ENCODE results near the gene SLC12A4. TPM values are rescaled to one million over a fixed set of nuclear protein-coding genes. Genes with fewer than 3 reads are reported as not detected.

SLC12A4 gene
- total RNA-seq, 1 experiment from 2014 or later, result 41.9 TPM

DNA sequence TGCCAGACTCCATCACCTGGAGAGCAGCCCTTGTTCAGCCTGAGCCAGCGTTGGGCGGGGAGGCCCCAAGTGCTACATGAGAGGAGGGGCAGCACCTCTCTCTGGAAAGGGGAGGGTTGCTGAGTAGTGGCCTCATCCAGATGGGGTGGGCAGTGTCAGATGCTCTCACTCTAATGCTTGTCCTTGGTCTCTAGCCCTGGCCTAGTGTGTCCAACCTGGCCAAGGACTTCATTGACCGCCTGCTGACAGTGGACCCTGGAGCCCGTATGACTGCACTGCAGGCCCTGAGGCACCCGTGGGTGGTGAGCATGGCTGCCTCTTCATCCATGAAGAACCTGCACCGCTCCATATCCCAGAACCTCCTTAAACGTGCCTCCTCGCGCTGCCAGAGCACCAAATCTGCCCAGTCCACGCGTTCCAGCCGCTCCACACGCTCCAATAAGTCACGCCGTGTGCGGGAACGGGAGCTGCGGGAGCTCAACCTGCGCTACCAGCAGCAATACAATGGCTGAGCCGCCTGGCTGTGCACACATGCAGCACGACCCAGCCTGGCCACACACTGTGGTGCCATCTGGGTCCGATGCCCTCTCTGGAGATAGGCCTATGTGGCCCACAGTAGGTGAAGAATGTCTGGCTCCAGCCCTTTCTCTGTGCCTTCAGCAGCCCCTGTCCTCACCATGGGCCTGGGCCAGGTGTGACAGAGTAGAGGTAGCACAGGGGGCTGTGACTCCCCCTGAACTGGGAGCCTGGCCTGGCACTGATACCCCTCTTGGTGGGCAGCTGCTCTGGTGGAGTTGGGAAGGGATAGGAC, 41.1 kb downstream of the SLC12A4 start:
- H3K27me3 ChIP-seq (replicated peaks; ENCODE audit: insufficient read depth, low read depth, low read length, poor library complexity), result no peaks in the 10 kb centered on the region
- ChIA-PET POLR2A (ENCODE audit: low non-redundant PET) (interaction anchor here (0.5 kb wide), 1 partner anchor 223 kb away, joined by 4 read pairs; no protein-coding TSS in a partner anchor), CTCF (interaction anchor here (1.3 to 3.3 kb wide), 2 partner anchors 43 to 111 kb away, joined by 3 to 15 read pairs; partner anchors contain the start of gene NRN1L)
- intact Hi-C loops (cut with micrococcal nuclease; ENCODE audit: unreplicated experiment), result loop anchor here (5.0 kb wide), 1 partner anchor 405 kb away; no protein-coding TSS in a partner anchor
- H3K9me3 ChIP-seq (ENCODE audit: low read depth, low read length, poor library complexity, severe bottlenecking), result no peaks in the 10 kb centered on the region
- peaks cover 15% of the 10 kb centered on the region for H3K36me3 ChIP-seq (ENCODE audit: insufficient read depth, low read length, poor library complexity, severe bottlenecking)
- no peak for DNase-seq (ENCODE audit: low spot score)
- H3K4me1 ChIP-seq (ENCODE audit: insufficient read depth, low read length, poor library complexity, severe bottlenecking), result peaks cover 22% of the 10 kb centered on the region
- TF ChIP-seq, protein P1, sequence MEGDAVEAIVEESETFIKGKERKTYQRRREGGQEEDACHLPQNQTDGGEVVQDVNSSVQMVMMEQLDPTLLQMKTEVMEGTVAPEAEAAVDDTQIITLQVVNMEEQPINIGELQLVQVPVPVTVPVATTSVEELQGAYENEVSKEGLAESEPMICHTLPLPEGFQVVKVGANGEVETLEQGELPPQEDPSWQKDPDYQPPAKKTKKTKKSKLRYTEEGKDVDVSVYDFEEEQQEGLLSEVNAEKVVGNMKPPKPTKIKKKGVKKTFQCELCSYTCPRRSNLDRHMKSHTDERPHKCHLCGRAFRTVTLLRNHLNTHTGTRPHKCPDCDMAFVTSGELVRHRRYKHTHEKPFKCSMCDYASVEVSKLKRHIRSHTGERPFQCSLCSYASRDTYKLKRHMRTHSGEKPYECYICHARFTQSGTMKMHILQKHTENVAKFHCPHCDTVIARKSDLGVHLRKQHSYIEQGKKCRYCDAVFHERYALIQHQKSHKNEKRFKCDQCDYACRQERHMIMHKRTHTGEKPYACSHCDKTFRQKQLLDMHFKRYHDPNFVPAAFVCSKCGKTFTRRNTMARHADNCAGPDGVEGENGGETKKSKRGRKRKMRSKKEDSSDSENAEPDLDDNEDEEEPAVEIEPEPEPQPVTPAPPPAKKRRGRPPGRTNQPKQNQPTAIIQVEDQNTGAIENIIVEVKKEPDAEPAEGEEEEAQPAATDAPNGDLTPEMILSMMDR (conservative IDR thresholded peaks at IDR 0.05; ENCODE audit: low read depth, low read length), result no peak
- no peak for TF ChIP-seq EZH2 (IDR thresholded peaks at IDR 0.05; ENCODE audit: borderline replicate concordance, low read depth, low read length, poor library complexity, severe bottlenecking)
- H3K4me3 ChIP-seq (ENCODE audit: low read depth, low read length, poor library complexity, severe bottlenecking), result no peak overlapping the region
- H3K27ac ChIP-seq (ENCODE audit: low read depth, low read length, poor library complexity, severe bottlenecking), result peak overlapping the region; percentile 63
- no TSS peak for BruUV-seq (replicated peaks)

DNA sequence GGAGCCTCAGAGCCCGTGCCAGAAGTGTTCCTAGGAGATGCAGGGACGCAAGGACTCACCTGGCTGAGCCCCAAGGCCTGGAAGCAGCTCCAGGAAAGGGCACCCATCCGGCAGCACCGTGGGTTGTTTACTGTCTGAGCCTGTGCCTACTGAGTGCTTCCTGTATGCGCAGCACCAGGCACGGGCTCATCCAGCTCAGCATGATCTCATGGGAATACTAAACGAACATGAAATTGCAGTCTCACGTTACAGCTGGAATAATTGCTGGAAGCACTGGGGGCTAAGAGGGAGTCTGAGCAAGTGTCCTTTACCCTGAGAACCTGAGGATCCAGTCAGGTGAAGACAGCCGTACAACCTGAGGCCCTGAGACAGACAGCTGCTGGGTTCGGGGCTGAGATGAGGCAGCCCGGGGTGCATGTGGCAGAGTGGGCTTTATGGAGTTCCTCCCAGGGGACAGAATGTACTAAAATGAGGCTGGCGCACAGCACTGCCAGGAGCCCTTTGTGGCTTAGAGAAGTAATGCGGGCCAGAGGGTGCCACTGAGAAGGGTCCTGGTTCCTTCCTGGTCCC, 42.2 kb downstream of the SLC12A4 start:
- ChIA-PET CTCF (interaction anchor here (0.6 to 3.3 kb wide), 3 partner anchors 9 to 404 kb away, joined by 7 to 15 read pairs (median 8); partner anchors contain the start of gene NRN1L), POLR2A (ENCODE audit: low non-redundant PET) (no interaction called here)
- DNase-seq (ENCODE audit: low spot score), result peak; percentile 89
- TF ChIP-seq EZH2 (IDR thresholded peaks at IDR 0.05; ENCODE audit: borderline replicate concordance, low read depth, low read length, poor library complexity, severe bottlenecking), result no peak
- TF ChIP-seq, protein P1 (conservative IDR thresholded peaks at IDR 0.05; ENCODE audit: low read depth, low read length), result peak; percentile 29; the same call in 1 of the 2 replicates
- Histone ChIP-seq H3K4me1 (ENCODE audit: insufficient read depth, low read length, poor library complexity, severe bottlenecking) (peaks cover 22% of the 10 kb centered on the region), H3K27me3 (replicated peaks; ENCODE audit: insufficient read depth, low read depth, low read length, poor library complexity) (no peaks in the 10 kb centered on the region), H3K4me3 (ENCODE audit: low read depth, low read length, poor library complexity, severe bottlenecking) (no peak overlapping the region), H3K9me3 (ENCODE audit: low read depth, low read length, poor library complexity, severe bottlenecking) (no peaks in the 10 kb centered on the region), H3K36me3 (ENCODE audit: insufficient read depth, low read length, poor library complexity, severe bottlenecking) (peaks cover 12% of the 10 kb centered on the region), H3K27ac (ENCODE audit: low read depth, low read length, poor library complexity, severe bottlenecking) (peak overlapping the region; percentile 63)
- intact Hi-C loops (cut with micrococcal nuclease; ENCODE audit: unreplicated experiment), result loop anchor here (5.0 kb wide), 1 partner anchor 404 kb away; no protein-coding TSS in a partner anchor
- BruUV-seq (replicated peaks), result no TSS peak

DNA sequence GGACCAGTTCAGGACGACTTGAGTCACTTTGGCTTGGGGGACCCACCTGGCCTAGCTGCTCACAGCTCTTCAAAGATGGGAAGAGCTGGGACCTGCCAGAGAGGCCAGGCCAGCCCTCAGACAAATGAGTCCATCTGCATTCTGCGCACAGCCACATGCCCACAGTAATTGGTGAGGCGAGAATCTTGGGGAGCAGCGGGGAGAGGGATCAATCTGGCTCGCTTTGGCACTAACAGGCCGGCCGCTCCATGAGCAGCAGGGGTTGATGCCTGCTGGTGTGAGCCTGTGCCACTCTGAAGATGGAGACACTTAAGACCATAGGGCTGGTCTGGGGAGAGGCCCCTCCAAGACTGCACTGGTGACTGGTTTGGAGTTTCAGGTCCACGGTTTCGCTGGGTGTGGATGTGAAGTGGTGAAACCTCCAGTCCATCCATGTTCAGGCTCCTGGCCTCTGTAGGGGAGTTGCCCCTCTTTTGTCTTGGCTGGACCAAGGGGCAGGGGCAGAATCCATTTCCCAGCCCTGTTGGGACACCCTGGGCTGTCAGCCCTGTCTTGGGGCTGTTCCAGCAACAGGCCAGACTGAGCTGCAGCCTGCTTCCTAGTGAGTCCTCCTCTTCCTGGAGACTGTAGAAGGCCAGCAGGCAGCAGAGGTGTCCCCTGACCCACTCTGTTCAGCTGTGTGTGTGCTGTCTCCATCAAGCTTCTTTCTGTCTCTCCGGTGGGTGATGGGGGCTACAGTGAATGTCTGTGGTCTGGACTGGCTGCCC, 44.1 kb downstream of the SLC12A4 start:
- POLR2A ChIA-PET (ENCODE audit: low non-redundant PET), result interaction anchor here (0.6 kb wide), 1 partner anchor 32 kb away, joined by 3 read pairs; no protein-coding TSS in a partner anchor
- intact Hi-C loops (cut with micrococcal nuclease; ENCODE audit: unreplicated experiment), result no loop called here
- Histone ChIP-seq H3K4me1 (ENCODE audit: insufficient read depth, low read length, poor library complexity, severe bottlenecking) (peaks cover 22% of the 10 kb centered on the region), H3K27ac (ENCODE audit: low read depth, low read length, poor library complexity, severe bottlenecking) (no peak overlapping the region), H3K27me3 (replicated peaks; ENCODE audit: insufficient read depth, low read depth, low read length, poor library complexity) (no peaks in the 10 kb centered on the region), H3K9me3 (ENCODE audit: low read depth, low read length, poor library complexity, severe bottlenecking) (no peaks in the 10 kb centered on the region), H3K36me3 (ENCODE audit: insufficient read depth, low read length, poor library complexity, severe bottlenecking) (peaks cover 11% of the 10 kb centered on the region), H3K4me3 (ENCODE audit: low read depth, low read length, poor library complexity, severe bottlenecking) (no peak overlapping the region)
- CTCF ChIA-PET, result interaction anchor here (0.6 to 1.2 kb wide), 2 partner anchors 40 to 41 kb away, joined by 3 read pairs; partner anchors contain the start of gene NRN1L
- DNase-seq (ENCODE audit: low spot score), result no peak
- no TSS peak for BruUV-seq (replicated peaks)
- TF ChIP-seq, protein P1 (conservative IDR thresholded peaks at IDR 0.05; ENCODE audit: low read depth, low read length), result no peak
- no peak for TF ChIP-seq EZH2 (IDR thresholded peaks at IDR 0.05; ENCODE audit: borderline replicate concordance, low read depth, low read length, poor library complexity, severe bottlenecking)
